GM21576 (cell line): ENCODE measurements around the gene FAM181A.
A peak's percentile ranks its signal among the peaks of the same experiment; 100 is the strongest.

Experiments
- ATAC-seq: cut with Tn5 transposase; IDR thresholded peaks from one replicate; pipeline ENCODE4 v1.9.1; 2021; ENCODE audit warnings: mild to moderate bottlenecking, moderate library complexity; ENCODE audit not compliant: unreplicated experiment

Gene FAM181A

DNA sequence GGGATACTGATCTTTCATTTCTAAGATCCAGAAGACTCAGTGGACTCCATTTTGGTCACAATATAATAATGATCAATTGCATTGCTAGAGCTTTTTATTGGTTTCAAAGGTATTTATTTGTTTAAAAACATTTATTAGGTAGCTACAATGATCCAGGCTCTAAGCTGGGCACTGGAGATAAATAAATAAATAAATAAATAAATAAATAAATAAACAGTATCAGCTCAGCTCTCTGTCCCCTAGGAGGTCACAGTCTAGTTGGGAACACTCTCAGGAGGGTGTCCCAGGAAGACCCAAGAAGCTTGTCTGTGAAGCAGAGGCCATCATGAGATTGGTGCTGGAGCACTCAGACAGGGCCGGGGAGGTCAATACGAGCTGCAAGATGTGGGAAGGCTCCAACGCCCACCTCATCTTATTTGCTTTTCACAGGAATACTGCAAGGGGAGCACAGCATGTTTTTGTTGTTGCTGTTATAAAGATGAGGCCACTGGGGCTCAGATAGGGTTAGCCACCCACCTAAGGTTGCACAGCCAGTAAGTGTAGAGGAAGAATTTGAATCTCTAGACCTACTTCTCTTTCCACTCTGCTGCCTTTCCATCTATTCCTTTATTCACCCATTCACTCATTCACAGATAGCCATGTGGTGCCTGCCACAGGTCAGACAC lies 33.8 kb downstream of the FAM181A start:
- no peak for ATAC-seq

DNA sequence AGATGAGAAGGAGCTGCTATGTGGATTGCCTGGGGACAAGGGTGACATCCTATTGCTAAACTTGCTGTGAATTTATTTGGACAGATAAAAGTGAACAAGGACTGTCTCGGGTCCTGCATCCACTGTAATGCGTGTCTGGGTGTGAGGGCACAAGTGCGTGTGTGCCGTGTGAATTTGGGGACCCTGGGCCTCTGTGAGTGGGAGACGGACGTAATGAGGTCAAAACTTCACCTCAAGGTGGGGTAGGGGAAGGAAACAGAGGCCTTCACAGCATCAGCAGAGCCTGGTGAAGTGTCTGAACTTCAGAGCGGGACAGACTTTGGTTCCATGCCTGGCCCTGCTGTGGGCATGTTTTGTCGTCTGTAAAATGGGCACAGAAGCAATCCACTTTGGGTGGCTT lies 34.5 kb downstream of the FAM181A start:
- no peak for ATAC-seq

DNA sequence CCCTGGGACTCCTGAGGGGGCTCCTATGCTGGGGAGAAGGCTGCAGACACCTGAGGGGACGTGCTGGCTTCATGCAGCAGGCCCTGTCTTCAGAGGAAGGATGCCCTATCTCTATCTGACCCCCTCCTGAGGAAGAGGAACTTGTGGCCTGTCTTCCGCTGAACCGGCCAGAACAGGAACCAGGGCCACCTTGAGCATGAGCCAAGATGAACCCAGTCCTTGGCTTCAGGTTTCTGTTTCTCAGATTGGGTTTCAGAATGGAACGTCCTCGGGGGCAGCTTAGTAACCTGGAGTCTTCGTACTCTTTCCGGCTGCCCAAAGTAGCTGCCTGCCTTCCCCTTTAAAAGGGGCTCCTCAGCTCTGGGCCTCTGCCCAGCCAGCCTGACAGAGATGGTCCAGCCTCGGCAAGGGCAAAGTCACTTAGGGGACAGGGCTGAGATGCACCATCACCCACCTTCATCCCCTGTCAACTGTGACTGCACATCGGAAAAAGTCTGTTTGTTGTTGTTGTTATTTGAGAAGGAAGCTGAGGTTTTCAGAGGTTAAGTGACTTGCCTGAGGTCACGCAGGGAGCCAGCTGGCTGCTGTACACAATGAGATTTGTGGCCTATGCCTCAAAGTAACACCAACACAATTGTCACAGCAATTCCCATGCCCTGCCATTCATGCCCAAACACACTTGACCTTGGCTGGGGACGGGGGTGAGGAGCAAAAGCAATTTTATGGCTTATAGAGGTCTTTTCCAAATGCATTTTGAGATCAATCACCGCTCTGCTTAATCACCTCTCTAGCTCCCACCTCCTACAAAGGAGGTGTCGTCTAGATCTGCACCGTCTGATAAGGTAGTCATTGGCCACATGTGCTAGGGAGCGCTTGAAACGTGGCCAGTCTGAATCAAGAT lies 35.8 kb downstream of the FAM181A start:
- peak; percentile 60 for ATAC-seq

DNA sequence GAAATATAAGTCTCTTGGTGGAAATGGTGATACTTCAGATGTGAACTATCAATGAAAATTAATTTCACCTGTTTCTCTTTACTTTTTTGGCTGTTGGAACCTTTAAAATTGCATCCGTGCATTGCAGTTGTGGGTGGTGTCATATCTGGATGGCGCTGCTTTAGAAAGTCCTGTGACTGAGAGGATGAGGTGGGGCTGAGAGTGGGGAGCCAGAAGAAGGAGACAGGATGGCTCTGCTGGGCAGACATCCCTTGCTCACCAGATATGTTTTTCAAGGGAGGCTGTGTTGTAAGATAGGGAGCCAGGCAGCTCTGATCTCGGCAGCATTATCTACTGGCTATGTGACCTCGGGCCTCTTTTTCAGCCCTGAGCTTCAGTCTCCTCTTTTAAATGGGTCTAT lies 36.5 kb downstream of the FAM181A start:
- no peak for ATAC-seq

DNA sequence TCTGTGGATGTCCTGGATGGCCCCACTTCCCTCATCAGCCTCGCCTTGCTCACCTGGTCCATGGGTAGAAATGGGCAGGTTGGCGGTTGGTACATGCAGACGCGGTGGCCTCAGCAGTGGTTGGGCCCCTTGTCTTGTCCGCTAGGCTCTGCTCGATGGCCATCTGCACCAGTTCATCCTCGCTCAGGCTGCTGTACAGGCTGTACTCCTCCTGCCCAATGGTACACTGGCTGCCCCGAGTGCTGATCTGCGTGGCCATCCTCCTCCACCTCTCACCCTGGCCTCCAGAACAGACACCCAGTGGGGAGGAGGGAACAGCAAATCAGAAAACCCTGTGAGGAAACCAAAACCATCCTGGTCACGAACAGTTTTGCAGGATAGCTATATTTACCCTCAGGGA lies 37.1 kb downstream of the FAM181A start:
- no peak for ATAC-seq

DNA sequence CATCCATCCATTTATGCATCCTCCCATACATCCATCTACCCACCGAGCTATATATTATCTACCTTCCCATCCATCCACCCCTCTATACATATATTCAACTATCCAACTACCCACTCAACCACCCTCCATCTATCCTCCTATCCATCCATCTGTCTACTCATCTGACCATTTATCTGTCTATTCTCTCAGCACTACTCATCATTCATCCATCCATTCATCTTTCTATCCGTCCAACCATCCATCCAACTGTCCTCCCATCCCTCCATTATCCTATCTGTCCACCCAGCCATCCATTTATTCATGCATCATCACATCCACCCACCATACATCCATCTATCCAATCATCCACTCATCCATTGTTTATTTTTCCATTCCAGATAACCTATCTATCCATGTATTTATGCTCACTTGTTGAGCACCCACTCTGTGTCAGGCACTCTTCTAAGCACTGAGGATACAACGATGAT lies 37.7 kb downstream of the FAM181A start:
- ATAC-seq, result no peak

DNA sequence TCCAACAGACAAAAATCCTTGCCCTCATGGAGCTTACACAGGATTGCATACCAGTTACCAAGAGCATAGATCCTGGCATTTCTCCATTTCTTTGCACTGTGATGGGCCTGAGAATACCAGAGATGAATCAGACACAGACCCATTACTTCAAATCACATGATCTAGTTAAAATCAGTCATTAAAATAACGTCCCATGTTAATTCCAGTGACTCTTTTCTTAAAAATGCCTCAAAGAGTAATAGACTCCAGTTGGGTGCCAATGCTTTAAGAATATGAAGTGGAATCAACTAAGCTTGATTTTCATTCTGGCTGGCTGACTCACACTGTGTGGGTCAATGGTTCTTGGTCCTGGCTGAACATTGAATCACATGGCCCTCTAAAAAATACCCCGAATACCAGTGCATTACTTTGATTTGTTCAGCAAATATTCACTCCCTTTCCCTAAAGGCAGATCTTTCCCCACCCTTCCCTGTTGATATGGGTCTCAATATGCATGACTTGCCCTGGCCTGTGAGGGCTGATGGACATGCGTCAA lies 38.2 kb downstream of the FAM181A start:
- no peak for ATAC-seq

DNA sequence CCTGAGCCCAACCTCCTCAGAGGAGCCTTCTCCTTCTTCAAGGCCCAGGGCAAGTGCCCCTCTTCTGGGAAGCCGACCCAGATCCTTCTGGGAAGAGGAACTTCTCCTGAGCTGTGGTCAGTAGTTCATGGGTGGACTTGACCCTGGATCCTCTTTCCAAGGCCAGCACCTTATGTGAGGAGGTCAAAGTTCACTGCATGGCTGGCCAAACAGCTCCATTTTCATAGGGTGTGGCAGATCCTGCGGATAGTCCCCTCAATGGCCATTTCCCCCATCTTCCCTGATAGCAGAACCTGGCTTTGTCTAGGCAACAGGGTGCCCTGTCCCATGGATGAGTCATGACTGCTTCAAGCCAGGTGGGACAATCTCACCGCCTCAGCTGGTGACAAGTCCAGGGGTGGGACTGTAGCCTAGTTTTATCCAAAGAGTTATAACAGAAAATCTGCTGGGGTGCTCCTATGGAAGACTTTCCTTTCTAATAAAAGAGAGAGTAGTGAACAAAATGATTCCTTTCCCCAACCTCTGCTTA lies 38.9 kb downstream of the FAM181A start:
- ATAC-seq, result no peak

DNA sequence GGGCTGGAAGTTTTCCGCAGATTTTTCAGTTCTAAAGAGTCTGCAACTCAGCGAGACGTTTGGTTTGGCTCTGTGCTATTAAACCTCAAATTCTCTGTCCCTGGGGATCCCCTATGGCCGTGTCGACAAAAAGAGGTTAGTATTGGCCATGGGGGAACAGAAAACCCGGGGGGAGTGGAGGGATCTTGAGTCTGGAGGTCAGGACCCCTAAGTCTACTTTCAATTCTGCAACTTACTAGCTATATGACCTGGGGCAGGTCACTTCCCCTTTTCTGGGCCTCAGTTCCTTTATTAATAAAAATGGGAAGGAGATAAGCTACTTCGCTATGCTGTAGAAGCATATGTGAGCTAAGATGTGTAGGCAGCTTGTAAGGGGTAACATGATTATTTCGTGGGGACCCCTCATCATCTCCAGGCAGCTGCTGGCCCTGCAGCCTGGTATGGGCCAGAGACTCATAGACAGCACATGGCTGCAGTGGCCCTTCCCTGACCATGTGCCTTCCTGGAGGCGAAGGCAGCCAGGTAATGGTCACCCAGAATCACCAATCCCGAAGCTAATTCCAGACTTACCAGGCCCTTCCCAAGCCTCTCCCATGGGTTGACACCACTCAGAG lies 40.6 kb downstream of the FAM181A start:
- ATAC-seq, result peak; percentile 47

DNA sequence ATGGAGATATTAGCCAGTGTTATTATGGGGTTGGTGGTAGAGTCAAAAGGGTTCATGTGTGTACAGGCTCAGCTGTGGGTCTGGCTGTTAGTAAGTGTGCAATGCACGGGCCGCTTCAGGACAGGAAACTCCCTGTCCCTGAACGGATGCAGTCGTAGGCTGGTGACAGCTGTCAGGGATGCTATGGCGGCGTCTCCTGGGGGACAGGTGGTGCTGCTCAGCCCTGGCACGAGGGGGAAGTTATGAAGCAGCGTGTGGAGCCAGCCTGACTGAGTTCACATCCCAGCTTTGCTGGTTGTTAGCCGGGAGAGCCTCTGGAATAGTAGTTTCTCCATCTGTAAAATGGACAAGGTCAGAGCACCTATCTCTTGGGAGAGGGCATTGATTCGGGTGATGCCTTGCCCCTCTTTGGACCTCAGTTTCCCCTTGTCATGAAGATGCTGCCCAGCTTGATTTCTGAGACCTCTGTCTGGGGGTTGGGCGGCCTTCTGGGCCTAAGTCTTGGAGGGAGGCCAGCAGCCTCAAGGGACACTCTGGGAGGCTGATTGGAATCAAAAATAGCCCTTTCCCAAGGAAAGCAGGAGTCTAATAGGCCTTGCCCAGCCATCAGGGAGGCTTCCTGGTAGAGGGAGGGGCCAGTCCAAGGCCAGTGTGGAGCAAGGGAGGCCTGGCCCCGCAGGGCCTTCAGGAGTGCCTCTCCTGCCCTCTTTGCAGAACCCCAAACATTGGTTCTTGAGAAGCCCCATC lies 42.1 kb downstream of the FAM181A start:
- ATAC-seq, result no peak

DNA sequence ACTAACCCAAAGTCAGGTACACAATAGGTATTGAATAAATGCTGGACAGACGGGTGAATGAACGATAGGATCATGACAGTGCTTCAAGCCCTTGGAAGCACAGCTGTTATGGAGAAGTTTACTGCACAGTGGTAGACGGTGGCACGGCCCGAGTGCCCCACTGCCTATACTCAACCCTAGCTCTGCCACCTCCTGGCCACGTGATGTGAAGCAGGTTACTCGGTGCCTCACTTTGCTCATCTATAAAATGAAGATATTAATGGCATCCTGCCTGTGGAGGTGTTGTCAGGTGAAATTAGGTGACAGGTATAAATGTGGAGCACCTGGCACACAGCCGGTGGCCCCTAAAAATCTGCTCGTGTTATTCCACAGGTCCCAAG lies 43.4 kb downstream of the FAM181A start:
- peak; percentile 19 for ATAC-seq

DNA sequence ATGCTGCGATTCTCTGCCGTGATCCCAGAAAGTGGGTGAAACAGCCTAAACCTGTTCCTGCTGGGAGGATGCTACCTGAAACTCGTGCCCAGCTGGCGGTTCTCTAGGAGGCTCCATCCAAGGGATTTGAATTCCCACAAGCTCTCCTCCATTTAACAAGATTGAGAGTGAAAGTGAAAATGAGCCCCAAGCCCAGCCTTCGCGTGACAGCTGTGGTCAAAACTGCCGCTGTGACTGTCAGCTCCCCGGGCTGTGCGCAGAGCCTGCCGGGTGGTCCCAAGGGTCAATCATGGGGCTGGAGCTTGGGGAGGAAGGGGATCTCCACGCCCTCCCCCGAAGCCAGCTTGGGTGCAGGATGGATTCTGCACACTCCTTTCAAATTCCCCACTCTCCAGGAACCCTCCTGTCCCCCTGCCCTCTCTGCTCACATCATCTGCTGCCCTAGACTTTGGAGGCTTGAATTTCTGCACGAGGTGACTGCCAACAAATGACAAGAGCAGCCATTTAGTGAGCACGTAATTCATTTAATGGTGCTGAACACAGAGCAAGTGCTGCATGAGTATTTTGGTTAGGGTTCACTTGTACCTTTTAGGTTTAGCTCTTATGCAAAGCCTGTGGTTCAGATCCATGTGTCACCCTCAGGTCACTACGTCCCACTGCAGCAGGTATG lies 44.0 kb downstream of the FAM181A start:
- ATAC-seq, result peak; percentile 31

DNA sequence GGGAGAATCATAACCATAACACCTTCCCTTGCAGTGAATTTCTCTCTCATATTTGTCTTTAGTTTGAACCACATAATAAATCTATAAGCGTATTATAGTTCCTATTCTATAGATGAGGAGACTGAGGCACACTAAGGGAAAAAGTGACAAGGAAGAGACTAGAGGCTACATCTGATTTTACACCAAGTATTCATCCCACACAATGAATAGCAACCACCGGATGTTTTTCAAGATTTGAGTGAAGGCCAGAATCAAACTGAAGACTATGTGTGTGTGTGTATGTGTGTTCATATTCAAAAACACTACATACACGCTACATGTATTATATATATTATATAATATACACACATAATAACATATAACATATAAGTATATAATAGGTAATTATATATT lies 44.5 kb downstream of the FAM181A start:
- ATAC-seq, result no peak

DNA sequence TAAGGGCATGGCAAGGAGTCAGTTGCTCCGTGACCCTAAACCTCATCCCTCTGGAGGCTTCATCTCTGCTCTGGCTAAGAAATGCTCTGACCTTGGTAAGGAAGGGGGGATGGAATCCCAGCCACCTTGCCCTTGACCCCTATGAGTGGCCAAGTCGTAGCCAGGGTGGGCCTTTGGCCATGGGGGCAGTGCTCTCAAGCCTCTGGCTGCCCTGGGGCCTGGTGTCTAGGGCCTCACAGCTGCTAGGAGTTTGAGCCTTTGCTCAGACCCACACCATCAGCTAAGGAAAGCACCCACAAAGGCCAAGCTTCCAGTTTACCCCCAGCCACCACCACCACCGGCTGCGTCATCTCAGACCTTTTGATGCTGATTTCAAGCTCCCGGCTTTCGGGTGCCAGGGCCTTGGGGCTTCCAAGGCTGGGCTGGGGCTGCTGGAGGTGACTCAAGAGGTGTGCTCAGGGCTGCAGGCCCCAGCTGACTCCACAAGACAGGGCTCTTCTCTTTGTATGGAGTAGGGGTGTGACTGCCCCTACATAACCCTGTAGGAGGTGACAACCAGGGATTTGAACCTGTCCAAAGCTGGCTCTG lies 45.6 kb downstream of the FAM181A start:
- no peak for ATAC-seq

DNA sequence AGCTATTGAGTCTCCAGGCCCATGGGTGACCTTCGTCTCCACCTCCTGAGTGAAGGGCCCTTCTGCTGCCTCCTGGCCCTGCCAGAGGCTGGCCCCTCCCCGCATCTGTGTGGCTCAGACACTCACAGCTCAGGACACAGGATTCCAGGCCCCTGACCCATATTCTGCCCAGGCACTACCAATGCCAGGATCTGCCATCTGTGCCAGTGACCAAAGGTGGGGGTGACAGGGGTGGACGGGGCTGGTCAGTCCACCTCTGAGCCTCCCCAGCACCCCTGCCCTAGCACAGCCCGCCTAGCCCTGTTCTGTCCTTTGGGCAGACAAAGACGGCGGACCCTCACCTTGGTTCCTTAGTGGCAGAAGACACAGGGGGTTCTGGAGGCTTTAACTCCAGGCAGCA lies 46.5 kb downstream of the FAM181A start:
- no peak for ATAC-seq

DNA sequence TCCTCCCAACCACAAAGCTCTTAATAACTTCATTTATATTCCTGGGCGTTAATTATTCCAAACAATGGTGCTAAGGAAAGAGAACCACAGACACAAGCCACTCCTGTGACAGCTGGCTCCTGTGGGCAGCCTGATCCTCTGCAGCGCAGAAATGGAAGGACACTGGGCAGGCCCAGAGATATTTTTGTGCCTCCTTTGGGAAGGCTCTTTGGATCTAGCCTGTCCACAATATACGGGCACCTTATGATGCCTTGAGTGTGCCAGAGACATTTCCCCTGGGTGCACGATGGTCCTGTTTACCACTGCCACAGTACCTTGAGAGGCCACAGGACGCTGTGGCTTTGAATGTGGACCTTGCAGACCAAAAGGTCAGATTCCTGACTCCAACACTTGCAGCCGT lies 47.2 kb downstream of the FAM181A start:
- ATAC-seq, result no peak

DNA sequence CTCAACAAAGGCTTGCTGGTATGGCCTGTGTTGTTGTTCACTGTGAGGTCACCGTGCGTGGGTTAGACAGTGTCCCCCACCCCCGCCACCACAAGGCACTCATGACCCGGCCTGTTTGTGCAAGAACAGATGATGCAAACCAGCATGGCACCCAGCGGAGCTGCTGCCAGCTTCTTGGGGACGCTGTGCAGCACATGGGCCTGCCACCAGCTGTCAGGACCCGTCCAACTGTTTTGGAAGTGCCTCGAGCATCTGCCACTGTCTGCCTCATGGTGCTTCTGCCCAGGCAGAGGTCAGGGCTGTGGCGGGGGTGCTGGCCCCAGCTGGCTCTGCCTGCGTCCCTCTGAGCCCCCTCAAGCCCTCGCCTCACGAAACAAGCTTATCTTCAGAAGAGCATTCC lies 47.7 kb downstream of the FAM181A start:
- ATAC-seq, result no peak

DNA sequence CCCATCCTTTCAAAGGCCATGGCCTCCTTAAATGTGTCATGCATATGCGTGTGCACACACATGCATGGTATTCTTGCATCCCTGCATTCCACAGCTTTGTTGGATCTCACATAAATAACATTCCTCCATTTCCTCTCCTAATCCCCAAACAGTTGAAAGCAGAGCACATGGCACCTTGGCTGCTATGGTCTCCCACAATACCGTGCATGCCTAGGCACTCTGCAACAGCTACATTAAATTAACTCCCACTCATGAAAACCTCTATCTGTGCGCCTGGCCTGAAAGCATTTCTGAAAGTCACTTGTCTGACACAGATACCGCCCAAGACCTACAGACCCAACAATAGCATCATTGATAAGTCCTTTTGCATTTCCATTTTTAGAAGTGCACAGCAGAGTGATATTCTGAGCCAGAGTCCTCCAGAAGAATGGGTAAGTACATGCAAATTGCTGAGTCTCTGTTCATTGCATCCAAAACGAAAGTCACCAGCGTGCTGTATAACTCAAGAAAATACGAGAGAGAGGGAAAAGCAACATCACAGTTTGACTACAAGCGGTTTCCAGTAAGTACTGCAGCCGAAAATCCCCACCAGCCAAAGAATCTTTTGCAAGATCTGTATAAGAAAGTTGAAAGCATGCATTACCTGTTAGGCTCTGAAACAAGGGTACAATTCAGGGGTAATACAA lies 48.8 kb downstream of the FAM181A start:
- peak; percentile 75 for ATAC-seq

DNA sequence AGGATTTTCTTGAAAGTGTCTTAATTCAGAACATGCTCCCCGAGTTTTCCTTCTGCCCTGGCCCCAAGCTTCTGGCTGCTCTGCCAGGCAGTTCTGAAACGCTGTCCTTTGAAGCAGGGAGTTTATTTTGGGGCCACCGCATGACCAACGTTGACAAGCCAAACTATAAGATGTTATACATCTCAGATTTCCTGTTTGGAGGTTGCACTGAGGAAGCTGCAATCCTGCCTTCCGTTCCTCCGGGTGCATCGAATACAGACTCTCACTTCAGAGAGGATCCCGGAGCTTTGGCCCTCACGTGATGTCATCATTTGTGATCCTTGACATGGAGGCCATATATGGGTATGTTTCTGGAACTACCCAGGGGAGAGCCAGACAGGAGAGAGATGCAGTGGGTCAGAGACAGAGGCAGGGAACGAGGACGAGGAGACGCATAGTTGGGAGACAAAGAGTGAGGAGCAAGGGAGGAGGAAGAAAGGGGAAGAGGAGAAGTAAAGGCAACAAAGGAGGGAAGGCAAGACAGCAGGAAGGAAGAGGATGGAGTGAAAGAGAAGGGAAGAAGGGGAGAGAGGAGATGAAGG lies 49.4 kb downstream of the FAM181A start, which contains the start of gene ASB2:
Gene ASB2 (minus strand): TSS at position 94 of the 581 bp plus-strand sequence. CDS start 12,031 bp downstream, outside the sequence.
- ATAC-seq, result peak; percentile 12
